H1 (cell line): ENCODE results near the gene C19orf73. TPM values are rescaled to one million over a fixed set of nuclear protein-coding genes. Genes with fewer than 3 reads are reported as not detected.

Source experiments
- CREB1 ChIP-seq: IDR thresholded peaks from 2 replicates; pipeline ENCODE4 v1.6.1; 2012; ENCODE audit warnings: inconsistent platforms
- GABPA ChIP-seq: IDR thresholded peaks from 2 replicates; pipeline ENCODE4 v1.6.1; 2011; ENCODE audit warnings: mild to moderate bottlenecking, low read length, moderate library complexity, borderline replicate concordance; ENCODE audit not compliant: insufficient read depth
- GTF2F1 ChIP-seq: IDR thresholded peaks from 2 replicates; pipeline ENCODE4 v1.6.1; 2012; ENCODE audit warnings: low read depth, low read length, improper control_type of control experiment, borderline replicate concordance
- KDM1A ChIP-seq: fragments of 200-600, 300-600 bp; sonication (generic); IDR thresholded peaks from 2 replicates; pipeline ENCODE4 v1.7.1; 2016; ENCODE audit warnings: mild to moderate bottlenecking, low read length, borderline replicate concordance
- NANOG ChIP-seq: IDR thresholded peaks from 2 replicates; pipeline ENCODE4 v1.6.1; 2011; ENCODE audit warnings: low read length, low read depth, mild to moderate bottlenecking, inconsistent platforms; ENCODE audit not compliant: insufficient read depth, poor library complexity, severe bottlenecking
- POU5F1 ChIP-seq: IDR thresholded peaks from 2 replicates; pipeline ENCODE4 v1.6.1; 2011; ENCODE audit warnings: low read depth, mild to moderate bottlenecking, low read length, moderate library complexity
- SIRT6 ChIP-seq: IDR thresholded peaks from one replicate; pipeline ENCODE4 v1.7.1; 2012; ENCODE audit warnings: low read length, inconsistent platforms
- SRF ChIP-seq: IDR thresholded peaks from 2 replicates; pipeline ENCODE4 v1.6.1; 2011; ENCODE audit warnings: mild to moderate bottlenecking, low read depth, low read length, moderate library complexity
- polyA plus RNA-seq, 7 experiments: library from polyadenylated mRNA; depleted of rRNA in 3 of 7; stranded (reverse) in 5 of 7; unstranded in 2 of 7; fragments of >200 nt in 5 of 7; fragments of 200-250 nt in 2 of 7; gene quantifications; 1 replicate in 5 of 7; 2 replicates in 1 of 7; 4 replicates in 1 of 7; pipeline versions ENCODE4 v1.2.1 to v1.2.3, GENCODE V29; 2011 to 2013; ENCODE audit warnings: missing spikeins in 2 of 7, mixed read lengths in 2 of 7
- total RNA-seq: library from RNA; stranded (reverse); fragmentation: NEBNext Ultra II Directional; extraction: Animal tissue kit (Norgen Biotek cat#: 25700); gene quantifications from 2 replicates; pipeline ENCODE4 v1.2.1, GENCODE V29; 2021

Gene C19orf73
- total and polyA plus RNA-seq, 2 of the 8 experiments (the other 6 are each of a cell fraction or from before 2014, with no cell fraction given) = 2.5 to 4.6 TPM

DNA sequence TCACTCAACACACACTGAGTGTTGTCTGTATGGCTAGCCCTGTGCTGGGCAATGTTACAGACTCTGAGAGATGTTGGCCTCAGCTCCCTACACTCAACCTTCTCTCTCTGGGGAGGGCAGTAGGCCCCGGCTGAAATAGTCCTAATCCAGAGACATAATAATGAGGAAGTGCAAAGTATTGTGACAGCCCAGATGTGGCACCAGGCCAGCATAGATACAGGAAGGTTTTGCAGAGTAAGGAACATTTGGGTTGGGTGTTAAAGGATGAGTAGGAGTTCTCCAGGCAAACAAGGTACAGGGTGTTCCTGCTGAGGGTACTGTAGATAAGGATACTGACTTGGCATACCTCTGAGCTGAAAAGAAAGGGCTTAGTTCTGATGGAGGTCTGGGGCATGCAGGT is 2.4 kb downstream of the C19orf73 start (continued):
- TF ChIP-seq KDM1A (no peak), SRF (no peak), SIRT6 (no peak), CREB1 (no peak), GTF2F1 (no peak), GABPA (no peak), POU5F1 (no peak), NANOG (no peak)
- TF ChIP-seq, all 59 proteins: peak for 0
